NB4 (cell line): ENCODE results near the gene AKT1S1.

ENCODE experiments used
- DNase-seq: peaks from one replicate; pipeline ENCODE4 v3.0.0; 2010; ENCODE audit warnings: low read depth
- H3K4me3 ChIP-seq: one replicate; pipeline ENCODE4 v1.5.1; 2011; ENCODE audit warnings: mild to moderate bottlenecking, low read depth, low read length, moderate library complexity
- MYC ChIP-seq: IDR thresholded peaks from 2 replicates; pipeline ENCODE4 v1.6.1; 2011; ENCODE audit warnings: low read depth, low read length
- POLR2A ChIP-seq: IDR thresholded peaks from 2 replicates; pipeline ENCODE4 v1.6.1; 2011; ENCODE audit warnings: mild to moderate bottlenecking; ENCODE audit not compliant: insufficient read length; ENCODE audit errors: extremely low read depth
- TF ChIP-seq, protein P1 (sequence below): IDR thresholded peaks from one replicate; pipeline ENCODE4 v1.5.1; 2012; ENCODE audit warnings: low read depth, low read length
- TF ChIP-seq, protein P2 (sequence below): IDR thresholded peaks from 2 replicates; pipeline ENCODE4 v1.6.1; 2011; ENCODE audit warnings: low read depth, low read length

AKT1S1 gene

DNA sequence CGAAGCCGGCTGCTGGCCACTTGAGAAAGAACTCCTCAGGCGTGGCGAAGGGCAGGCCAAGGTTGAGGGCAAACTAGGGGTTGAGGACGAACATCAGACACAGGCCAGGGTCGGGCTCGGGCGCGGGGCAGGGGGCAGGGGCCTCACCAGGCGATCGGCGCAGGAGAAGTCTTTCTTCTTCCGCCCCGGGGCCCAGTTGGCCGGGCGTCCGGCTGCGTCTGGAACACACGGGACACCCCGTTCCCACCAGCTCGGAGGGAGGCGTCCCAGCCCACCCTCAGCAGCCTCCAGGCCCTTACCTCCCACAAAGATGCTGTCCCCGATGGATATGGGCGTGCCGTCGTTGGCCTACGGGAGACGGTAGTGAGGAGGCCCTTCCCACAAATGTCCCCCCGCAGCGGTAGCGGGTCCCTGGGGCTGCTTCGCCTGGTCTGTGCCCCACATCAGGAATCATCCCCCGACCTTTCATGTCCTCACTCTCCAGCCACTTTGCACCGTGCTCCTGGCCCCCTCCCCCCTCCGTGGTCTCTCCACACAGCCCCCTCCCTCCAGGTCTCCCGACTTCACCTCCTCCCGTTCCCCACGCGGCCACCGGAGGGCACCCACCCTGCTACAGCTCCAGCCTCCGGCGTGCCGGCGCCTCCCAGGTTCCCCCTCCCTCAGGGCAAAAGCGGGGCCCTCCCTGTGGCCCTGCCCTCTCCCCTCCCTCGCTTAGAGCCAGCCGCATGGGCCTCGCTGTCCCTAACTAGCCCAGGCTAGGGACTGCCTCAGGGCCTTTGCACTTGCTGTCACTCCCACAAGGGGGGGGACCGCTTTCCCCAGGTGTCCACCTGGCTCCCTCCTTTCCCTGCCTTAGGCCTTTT is 14.5 kb downstream of the AKT1S1 start:
- TF ChIP-seq, protein P1, sequence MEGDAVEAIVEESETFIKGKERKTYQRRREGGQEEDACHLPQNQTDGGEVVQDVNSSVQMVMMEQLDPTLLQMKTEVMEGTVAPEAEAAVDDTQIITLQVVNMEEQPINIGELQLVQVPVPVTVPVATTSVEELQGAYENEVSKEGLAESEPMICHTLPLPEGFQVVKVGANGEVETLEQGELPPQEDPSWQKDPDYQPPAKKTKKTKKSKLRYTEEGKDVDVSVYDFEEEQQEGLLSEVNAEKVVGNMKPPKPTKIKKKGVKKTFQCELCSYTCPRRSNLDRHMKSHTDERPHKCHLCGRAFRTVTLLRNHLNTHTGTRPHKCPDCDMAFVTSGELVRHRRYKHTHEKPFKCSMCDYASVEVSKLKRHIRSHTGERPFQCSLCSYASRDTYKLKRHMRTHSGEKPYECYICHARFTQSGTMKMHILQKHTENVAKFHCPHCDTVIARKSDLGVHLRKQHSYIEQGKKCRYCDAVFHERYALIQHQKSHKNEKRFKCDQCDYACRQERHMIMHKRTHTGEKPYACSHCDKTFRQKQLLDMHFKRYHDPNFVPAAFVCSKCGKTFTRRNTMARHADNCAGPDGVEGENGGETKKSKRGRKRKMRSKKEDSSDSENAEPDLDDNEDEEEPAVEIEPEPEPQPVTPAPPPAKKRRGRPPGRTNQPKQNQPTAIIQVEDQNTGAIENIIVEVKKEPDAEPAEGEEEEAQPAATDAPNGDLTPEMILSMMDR = peak; percentile 30
- no peak for TF ChIP-seq MYC
- DNase-seq = peak; percentile 58

DNA sequence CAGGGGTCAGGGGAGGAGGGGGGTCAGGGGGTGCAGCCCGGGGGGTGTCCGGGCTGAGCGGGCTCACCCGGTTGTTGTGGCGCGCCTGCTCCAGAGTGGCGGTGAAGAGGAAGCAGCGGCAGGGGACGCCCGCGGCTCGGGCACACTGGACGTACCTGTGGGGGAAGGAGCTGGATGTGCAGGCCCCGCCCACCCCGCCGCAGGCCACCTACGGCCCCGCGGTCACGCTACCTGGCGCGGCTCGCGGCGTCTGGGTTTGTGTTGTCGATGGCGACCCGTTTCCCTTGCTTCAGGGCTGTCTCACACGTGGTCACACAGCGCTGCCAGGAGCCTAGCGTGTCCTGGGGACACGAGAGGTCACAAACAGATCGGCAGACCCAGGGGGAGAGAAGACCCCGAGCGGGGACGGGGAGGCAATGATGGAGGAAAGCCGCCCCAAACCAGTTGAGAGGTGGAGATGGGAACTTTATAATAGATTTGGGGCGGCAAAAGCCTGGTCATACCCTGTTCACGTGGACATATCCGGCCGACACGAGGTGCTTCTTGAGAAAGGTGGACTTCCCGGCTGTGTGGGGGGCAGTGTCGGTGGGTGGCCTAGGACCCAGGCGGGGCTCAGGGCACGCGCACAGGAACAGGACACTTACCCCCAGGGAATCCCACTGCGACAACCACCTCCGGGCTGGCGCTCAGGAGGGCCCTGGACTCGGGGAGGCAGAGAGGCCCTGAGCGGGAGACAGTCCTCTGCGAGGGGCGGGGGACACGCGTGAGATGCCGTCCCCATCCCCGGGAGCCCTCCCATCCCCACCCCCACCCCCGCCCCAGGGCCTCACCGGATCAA is 15.4 kb downstream of the AKT1S1 start:
- TF ChIP-seq, protein P2, sequence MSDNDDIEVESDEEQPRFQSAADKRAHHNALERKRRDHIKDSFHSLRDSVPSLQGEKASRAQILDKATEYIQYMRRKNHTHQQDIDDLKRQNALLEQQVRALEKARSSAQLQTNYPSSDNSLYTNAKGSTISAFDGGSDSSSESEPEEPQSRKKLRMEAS = no peak
- TF ChIP-seq POLR2A (no peak), MYC (no peak)
- TF ChIP-seq, protein P1 = no peak
- DNase-seq = no peak
- no peak overlapping the region for H3K4me3 ChIP-seq

More for the DNA sequence above, 14.5 kb downstream of the AKT1S1 start:
- no peak overlapping the region for H3K4me3 ChIP-seq

DNA sequence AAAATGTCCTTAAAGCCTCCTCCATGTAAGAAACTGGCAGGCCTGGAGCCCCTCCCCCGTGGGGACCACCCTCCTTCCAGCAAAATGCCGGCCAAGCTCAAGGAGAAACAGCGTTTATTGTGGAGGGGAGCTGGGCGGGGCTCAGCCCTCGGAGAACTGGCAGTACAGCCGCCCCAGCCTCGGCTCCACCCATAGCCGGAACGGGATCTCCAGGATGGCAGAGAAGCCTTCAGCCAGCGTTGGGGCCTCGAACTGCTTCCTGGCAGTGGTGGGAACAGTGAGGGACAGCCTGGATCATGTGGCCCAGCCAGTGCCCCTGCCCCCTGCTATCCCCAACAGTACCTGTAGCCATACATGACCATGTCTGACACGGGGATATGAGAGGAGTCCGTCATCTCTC is 16.0 kb downstream of the AKT1S1 start:
- no peak for DNase-seq
- TF ChIP-seq POLR2A (no peak), MYC (no peak)
- TF ChIP-seq, protein P2 = no peak
- TF ChIP-seq, protein P1 = no peak
- no peak overlapping the region for H3K4me3 ChIP-seq

DNA sequence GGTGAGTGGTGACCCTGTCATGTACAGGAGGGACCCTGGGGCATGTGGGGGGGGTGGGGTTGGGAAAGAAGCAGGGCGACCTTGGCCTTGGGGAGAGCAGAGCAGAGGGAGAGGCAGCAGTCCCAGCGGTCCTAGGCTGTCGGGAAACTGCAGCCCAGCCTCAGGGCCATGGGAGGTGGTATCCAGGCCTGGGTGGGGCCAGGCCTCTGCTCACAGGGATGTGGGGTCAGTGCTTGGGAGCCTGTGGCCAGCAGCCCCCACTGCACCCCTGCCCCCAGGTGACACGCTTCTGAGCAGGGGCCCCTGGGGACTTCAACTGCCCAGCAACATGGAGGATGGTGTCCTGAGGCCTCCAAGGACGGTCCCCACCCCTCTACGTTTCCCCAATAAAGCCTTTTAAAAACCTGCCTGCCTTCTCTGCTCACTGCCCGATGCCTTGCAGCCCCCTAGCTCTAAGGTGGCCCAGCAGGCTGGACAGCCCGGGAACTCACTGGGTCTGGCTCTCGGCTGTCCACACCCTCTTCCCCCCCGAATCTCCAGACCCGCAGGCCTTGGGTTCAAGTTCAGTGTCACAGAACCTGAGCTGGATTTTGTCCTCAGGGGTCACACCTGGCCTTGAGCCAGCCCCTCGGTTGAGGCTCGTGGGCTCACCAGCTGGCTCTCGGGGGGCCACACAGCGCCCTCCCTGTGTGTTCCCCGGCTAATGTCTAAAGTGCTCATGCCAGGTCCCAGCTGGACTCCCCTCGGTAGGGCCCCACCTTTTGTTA is 16.6 kb downstream of the AKT1S1 start:
- no peak overlapping the region for H3K4me3 ChIP-seq
- DNase-seq = no peak
- TF ChIP-seq, protein P1 = no peak
- TF ChIP-seq MYC (no peak), POLR2A (no peak)
- TF ChIP-seq, protein P2 = no peak

DNA sequence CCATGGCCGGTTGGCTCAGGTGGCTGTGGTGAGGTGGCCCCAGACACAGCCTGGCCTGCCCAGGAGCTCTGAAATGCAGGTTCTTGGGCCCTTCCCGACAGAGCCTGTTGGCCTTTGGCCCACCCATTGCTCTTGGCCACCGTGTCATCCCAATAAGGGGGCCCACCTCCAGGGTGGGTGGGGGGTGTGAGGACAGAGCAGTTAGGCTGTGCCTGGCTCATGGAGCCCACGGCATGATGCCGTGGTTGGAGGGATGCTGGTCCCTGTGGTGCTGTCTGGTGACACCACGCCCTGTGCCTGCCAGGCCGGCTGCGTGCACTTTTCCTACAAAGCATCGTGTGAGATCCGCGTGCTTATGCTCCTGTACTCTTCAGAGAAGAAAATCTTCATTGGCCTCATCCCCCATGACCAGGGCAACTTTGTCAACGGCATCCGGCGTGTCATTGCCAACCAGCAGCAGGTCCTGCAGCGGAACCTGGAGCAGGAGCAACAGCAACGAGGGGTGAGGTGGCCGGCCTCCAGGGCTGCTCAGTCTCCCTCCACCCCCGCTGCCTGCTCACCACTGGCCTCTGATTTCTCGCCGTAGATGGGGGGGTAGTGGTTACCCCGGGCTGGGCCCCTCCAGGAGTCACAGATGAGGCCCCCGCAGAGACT is 17.3 kb downstream of the AKT1S1 start:
- TF ChIP-seq MYC (no peak), POLR2A (no peak)
- TF ChIP-seq, protein P2 = no peak
- TF ChIP-seq, protein P1 = no peak
- H3K4me3 ChIP-seq = no peak overlapping the region
- DNase-seq = no peak
